HepG2 (cell line): ENCODE measurements around the gene TOGARAM1. TPM values are rescaled to one million over a fixed set of nuclear protein-coding genes. Genes with fewer than 3 reads are reported as not detected.

ENCODE experiments used
- ATRX ChIP-seq: sonication (generic); formaldehyde crosslinking; IDR thresholded peaks from 2 replicates; pipeline ENCODE4 v1.4.0; 2020; ENCODE audit warnings: missing genetic modification reagents, borderline replicate concordance
- CBX2 ChIP-seq, 2 experiments: fragments of 200-600 bp in 1 of 2; sonication (generic); formaldehyde crosslinking in 1 of 2; IDR thresholded peaks; 2 replicates each; pipeline versions ENCODE4 v1.7.0 to v1.8.1; 2018 to 2022; ENCODE audit warnings: low read depth in 2 of 2, low read length in 1 of 2, mild to moderate bottlenecking in 1 of 2, missing genetic modification reagents in 1 of 2
- ETS1 ChIP-seq: sonication (generic); formaldehyde crosslinking; IDR thresholded peaks from 2 replicates; pipeline ENCODE4 v1.4.0; 2020; ENCODE audit warnings: missing genetic modification reagents
- HCFC1 ChIP-seq: fragments of 150-350 bp; IDR thresholded peaks from 2 replicates; pipeline ENCODE4 v1.6.1; 2014; ENCODE audit warnings: low read depth, low read length
- KDM5B ChIP-seq: sonication (generic); formaldehyde crosslinking; IDR thresholded peaks from 2 replicates; pipeline ENCODE4 v1.4.0; 2020; ENCODE audit warnings: missing genetic modification reagents, mild to moderate bottlenecking, borderline replicate concordance
- LRRFIP1 ChIP-seq: sonication (generic); formaldehyde crosslinking; conservative IDR thresholded peaks from 2 replicates; pipeline ENCODE4 v1.4.0; 2020; ENCODE audit warnings: missing genetic modification reagents
- MTA3 ChIP-seq: sonication (generic); formaldehyde crosslinking; IDR thresholded peaks from 2 replicates; pipeline ENCODE4 v1.4.0; 2020; ENCODE audit warnings: missing genetic modification reagents
- MYC ChIP-seq: sonication (generic); formaldehyde crosslinking; IDR thresholded peaks from 2 replicates; pipeline ENCODE4 v1.9.0; 2021; ENCODE audit warnings: missing genetic modification reagents, borderline replicate concordance
- NCOA5 ChIP-seq: sonication (generic); formaldehyde crosslinking; IDR thresholded peaks from 2 replicates; pipeline ENCODE4 v1.4.0; 2020; ENCODE audit warnings: missing genetic modification reagents
- NFIB ChIP-seq: sonication (generic); formaldehyde crosslinking; IDR thresholded peaks from 2 replicates; pipeline ENCODE4 v1.9.0; 2021; ENCODE audit warnings: missing genetic modification reagents, mild to moderate bottlenecking, borderline replicate concordance
- NFYB ChIP-seq: sonication (generic); formaldehyde crosslinking; IDR thresholded peaks from 2 replicates; pipeline ENCODE4 v1.4.0; 2020; ENCODE audit warnings: missing genetic modification reagents
- POLR2A ChIP-seq, 2 experiments: IDR thresholded peaks; 2 replicates each; pipeline ENCODE4 v1.6.1; 2011; ENCODE audit warnings: low read depth in 2 of 2, low read length in 2 of 2, mild to moderate bottlenecking in 1 of 2, moderate library complexity in 1 of 2; ENCODE audit not compliant: insufficient read depth in 1 of 2
- SNAPC2 ChIP-seq: sonication (generic); formaldehyde crosslinking; IDR thresholded peaks from 2 replicates; pipeline ENCODE4 v1.8.1; 2022; ENCODE audit warnings: mild to moderate bottlenecking, missing genetic modification reagents
- STAT5B ChIP-seq: sonication (generic); formaldehyde crosslinking; IDR thresholded peaks from 2 replicates; pipeline ENCODE4 v1.4.0; 2020; ENCODE audit warnings: missing genetic modification reagents
- TBP ChIP-seq: sonication (generic); formaldehyde crosslinking; IDR thresholded peaks from 2 replicates; pipeline ENCODE4 v1.5.0; 2020; ENCODE audit warnings: missing genetic modification reagents
- TFDP2 ChIP-seq: sonication (generic); formaldehyde crosslinking; IDR thresholded peaks from 2 replicates; pipeline ENCODE4 v1.4.0; 2020; ENCODE audit warnings: missing genetic modification reagents
- ZFP41 ChIP-seq: sonication (generic); formaldehyde crosslinking; IDR thresholded peaks from 2 replicates; pipeline ENCODE4 v1.4.0; 2020; ENCODE audit warnings: mild to moderate bottlenecking, missing genetic modification reagents, borderline replicate concordance
- ZNF121 ChIP-seq: sonication (generic); formaldehyde crosslinking; IDR thresholded peaks from 2 replicates; pipeline ENCODE4 v1.5.0; 2020; ENCODE audit warnings: mild to moderate bottlenecking, missing genetic modification reagents
- ZNF333 ChIP-seq: sonication (generic); formaldehyde crosslinking; IDR thresholded peaks from 2 replicates; pipeline ENCODE4 v1.4.0; 2020; ENCODE audit warnings: mild to moderate bottlenecking, missing genetic modification reagents, borderline replicate concordance
- ZNF430 ChIP-seq: sonication (generic); formaldehyde crosslinking; IDR thresholded peaks from 2 replicates; pipeline ENCODE4 v1.9.0; 2021; ENCODE audit warnings: mild to moderate bottlenecking, missing genetic modification reagents
- ZNF678 ChIP-seq: sonication (generic); formaldehyde crosslinking; IDR thresholded peaks from 2 replicates; pipeline ENCODE4 v1.4.0; 2020; ENCODE audit warnings: mild to moderate bottlenecking, missing genetic modification reagents
- ZNF816 ChIP-seq: sonication (generic); formaldehyde crosslinking; IDR thresholded peaks from 2 replicates; pipeline ENCODE4 v1.8.0; 2022; ENCODE audit warnings: missing genetic modification reagents, mild to moderate bottlenecking, borderline replicate concordance
- polyA plus RNA-seq, 8 experiments: library from polyadenylated mRNA; depleted of rRNA in 3 of 8; stranded (reverse) in 7 of 8; unstranded in 1 of 8; fragments of >200 nt; fragmentation: Illumina TruSeq in 4 of 8; extraction: Trizol in 4 of 8; gene quantifications; 2 replicates each; pipeline versions ENCODE4 v1.2.1 to v1.2.3, GENCODE V29; 2011 to 2016; ENCODE audit warnings: low read depth in 4 of 8, missing spikeins in 1 of 8, mixed read lengths in 1 of 8; ENCODE audit not compliant: insufficient read depth in 1 of 8
- total RNA-seq, 5 experiments: library from RNA; depleted of rRNA; stranded (reverse); fragments of >200 nt; fragmentation: Illumina TruSeq; extraction: Trizol; gene quantifications; 2 replicates each; pipeline ENCODE4 v1.2.3, GENCODE V29; 2016; ENCODE audit warnings: low read depth in 1 of 5

TOGARAM1 gene
- total and polyA plus RNA-seq, 2 of the 13 experiments (the other 11 are each of a cell fraction or from before 2014, with no cell fraction given): 5.6 to 9.8 TPM

- TF ChIP-seq POLR2A (IDR thresholded peaks at IDR 0.05; ENCODE audit: insufficient read depth in 1 of 2, low read depth in 2 of 2, low read length in 2 of 2) (peak; percentile 94 to 95), ZNF430 (0 out of 2 replicates have a peak, but pooled peaks have one; percentile 39), MYC (CRISPR knock-in tag) (peak; percentile 76; the same call in 1 of the 2 replicates), KDM5B (no peak; the same call in 1 of the 2 replicates), ZNF333 (0 out of 2 replicates have a peak, but pooled peaks have one; percentile 61), TFDP2 (no peak; the same call in 1 of the 2 replicates), HCFC1 (peak; percentile 95), LRRFIP1 (CRISPR knock-in tag) (no peak), TBP (CRISPR knock-in tag) (no peak), NFYB (no peak), ZNF121 (CRISPR knock-in tag) (0 out of 2 replicates have a peak, but pooled peaks have one; percentile 14), SNAPC2 (CRISPR knock-in tag) (no peak), NCOA5 (CRISPR knock-in tag) (no peak), ETS1 (no peak), ZNF678 (CRISPR knock-in tag) (no peak), ATRX (CRISPR knock-in tag) (no peak), STAT5B (CRISPR knock-in tag) (no peak), ZFP41 (CRISPR knock-in tag) (no peak), MTA3 (no peak), ZNF816 (peak; percentile 77; the same call in 1 of the 2 replicates), NFIB (CRISPR knock-in tag) (no peak), CBX2 (IDR thresholded peaks at IDR 0.05; ENCODE audit: low read depth, low read length) (no peak), CBX2 (CRISPR knock-in tag; IDR thresholded peaks at IDR 0.05; ENCODE audit: low read depth) (no peak)
These were observed at the start of gene TOGARAM1, which contains the start of gene KLHL28 (continued) for GRCh38 chr14:44961554-44962333.
